ENCODE results near the gene KRTAP12-2.
"Not testable (repeated sequence)": the region's sequence is repeated elsewhere in the genome, so short reads cannot be mapped to it uniquely, and the experiment has no call there.

Gene KRTAP12-2

DNA sequence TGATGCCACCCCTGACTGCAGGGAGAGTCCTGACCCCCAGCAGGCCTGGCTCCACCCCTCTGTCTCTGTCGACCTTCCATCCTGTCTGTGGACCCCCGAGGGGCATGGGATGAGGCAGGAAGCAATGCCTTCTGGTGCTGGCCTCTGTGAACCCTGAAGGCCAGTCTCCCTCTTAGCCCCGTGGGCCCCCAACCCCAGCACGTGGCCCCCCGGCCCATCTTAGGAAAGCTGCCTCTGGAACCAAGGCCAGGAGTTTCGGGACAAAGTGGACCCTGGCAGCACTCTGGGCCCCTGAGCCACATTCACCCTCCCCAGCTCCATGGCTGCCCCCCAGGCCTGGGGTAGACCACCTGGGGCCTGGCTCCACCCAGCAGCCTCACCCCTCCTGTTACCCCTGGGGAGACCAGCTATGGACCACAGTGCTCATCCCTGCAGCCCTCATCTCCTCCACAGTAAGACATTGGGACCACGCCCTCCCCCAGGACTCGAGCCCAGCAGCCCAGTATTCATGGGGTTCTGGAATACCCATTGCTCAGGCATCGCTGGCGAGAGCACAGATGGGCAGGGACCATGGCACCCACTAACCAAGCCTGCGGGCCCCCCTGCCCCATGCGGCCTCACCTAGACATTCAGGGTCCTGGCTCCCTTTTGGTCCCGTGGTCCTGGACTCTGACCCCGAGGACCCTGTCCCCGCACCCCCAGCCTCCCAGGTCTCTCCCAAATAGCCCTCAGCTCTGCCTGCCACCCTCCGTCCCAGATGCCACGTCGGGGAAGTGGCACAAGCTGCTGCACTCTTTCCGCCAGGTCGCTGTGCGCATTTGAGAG lies 28.0 kb downstream of the KRTAP12-2 start:
- not testable (repeated sequence) for H4K5ac ChIP-seq (ENCODE audit: low read length); H3K79me2 ChIP-seq (ENCODE audit: control insufficient read depth, insufficient read depth, low read length); H3K9ac ChIP-seq (ENCODE audit: low read length); DNase-seq; H4K8ac ChIP-seq (ENCODE audit: low read depth, low read length); H3K79me1 ChIP-seq (ENCODE audit: low read length); H3K23ac ChIP-seq (ENCODE audit: low read length); H3K4me2 ChIP-seq (ENCODE audit: low read length); H3K27ac ChIP-seq (ENCODE audit: low read depth, low read length); H3K56ac ChIP-seq (ENCODE audit: low read length); H3K4me3 ChIP-seq (ENCODE audit: low read length); H3K18ac ChIP-seq (ENCODE audit: low read length); H3K36me3 ChIP-seq (ENCODE audit: control insufficient read depth, insufficient read depth, low read length); H2BK5ac ChIP-seq (ENCODE audit: low read length); H2AK5ac ChIP-seq (ENCODE audit: low read length); H3K4me1 ChIP-seq (ENCODE audit: control insufficient read depth, low read depth, low read length); H3K27me3 ChIP-seq (ENCODE audit: insufficient read depth, low read length, poor library complexity); H2BK120ac ChIP-seq (ENCODE audit: low read depth, low read length); H2BK15ac ChIP-seq (replicated peaks; ENCODE audit: low read depth); H3K4ac ChIP-seq (ENCODE audit: low read depth, low read length)
- WGBS (ENCODE audit: extremely low coverage, insufficient coverage, low lambda C conversion rate), result no CpG with 5 or more reads among the region's 21 CpGs

DNA sequence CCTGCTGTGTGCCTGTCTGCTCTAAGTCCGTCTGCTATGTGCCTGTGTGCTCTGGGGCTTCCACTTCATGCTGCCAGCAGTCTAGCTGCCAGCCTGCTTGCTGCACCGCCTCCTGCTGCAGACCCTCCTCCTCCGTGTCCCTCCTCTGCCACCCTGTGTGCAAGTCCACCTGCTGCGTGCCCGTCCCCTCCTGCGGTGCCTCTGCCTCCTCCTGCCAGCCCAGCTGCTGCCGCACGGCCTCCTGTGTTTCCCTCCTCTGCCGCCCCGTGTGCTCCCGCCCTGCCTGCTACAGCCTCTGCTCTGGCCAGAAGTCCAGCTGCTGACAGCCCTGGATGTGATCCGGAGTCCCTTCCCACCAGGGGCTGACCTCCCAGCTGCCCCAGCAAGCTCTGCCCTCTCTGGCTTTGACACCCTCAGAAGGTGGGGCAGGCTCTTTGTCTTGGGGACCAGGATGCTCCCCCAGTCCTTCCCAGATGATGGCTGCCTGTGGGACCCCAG lies 28.8 kb downstream of the KRTAP12-2 start:
- H4K5ac ChIP-seq (ENCODE audit: low read length); H3K36me3 ChIP-seq (ENCODE audit: control insufficient read depth, insufficient read depth, low read length); H2BK120ac ChIP-seq (ENCODE audit: low read depth, low read length); H3K56ac ChIP-seq (ENCODE audit: low read length); H2AK5ac ChIP-seq (ENCODE audit: low read length); H3K4ac ChIP-seq (ENCODE audit: low read depth, low read length); H3K79me1 ChIP-seq (ENCODE audit: low read length); H3K4me3 ChIP-seq (ENCODE audit: low read length); H3K9ac ChIP-seq (ENCODE audit: low read length); H3K23ac ChIP-seq (ENCODE audit: low read length); H2BK15ac ChIP-seq (replicated peaks; ENCODE audit: low read depth); H2BK5ac ChIP-seq (ENCODE audit: low read length); H3K4me2 ChIP-seq (ENCODE audit: low read length); H4K8ac ChIP-seq (ENCODE audit: low read depth, low read length); H3K79me2 ChIP-seq (ENCODE audit: control insufficient read depth, insufficient read depth, low read length); H3K18ac ChIP-seq (ENCODE audit: low read length); H3K27ac ChIP-seq (ENCODE audit: low read depth, low read length); H3K4me1 ChIP-seq (ENCODE audit: control insufficient read depth, low read depth, low read length); DNase-seq; H3K27me3 ChIP-seq (ENCODE audit: insufficient read depth, low read length, poor library complexity): not testable (repeated sequence)
- WGBS (ENCODE audit: extremely low coverage, insufficient coverage, low lambda C conversion rate), result no CpG with 5 or more reads among the region's 12 CpGs

DNA sequence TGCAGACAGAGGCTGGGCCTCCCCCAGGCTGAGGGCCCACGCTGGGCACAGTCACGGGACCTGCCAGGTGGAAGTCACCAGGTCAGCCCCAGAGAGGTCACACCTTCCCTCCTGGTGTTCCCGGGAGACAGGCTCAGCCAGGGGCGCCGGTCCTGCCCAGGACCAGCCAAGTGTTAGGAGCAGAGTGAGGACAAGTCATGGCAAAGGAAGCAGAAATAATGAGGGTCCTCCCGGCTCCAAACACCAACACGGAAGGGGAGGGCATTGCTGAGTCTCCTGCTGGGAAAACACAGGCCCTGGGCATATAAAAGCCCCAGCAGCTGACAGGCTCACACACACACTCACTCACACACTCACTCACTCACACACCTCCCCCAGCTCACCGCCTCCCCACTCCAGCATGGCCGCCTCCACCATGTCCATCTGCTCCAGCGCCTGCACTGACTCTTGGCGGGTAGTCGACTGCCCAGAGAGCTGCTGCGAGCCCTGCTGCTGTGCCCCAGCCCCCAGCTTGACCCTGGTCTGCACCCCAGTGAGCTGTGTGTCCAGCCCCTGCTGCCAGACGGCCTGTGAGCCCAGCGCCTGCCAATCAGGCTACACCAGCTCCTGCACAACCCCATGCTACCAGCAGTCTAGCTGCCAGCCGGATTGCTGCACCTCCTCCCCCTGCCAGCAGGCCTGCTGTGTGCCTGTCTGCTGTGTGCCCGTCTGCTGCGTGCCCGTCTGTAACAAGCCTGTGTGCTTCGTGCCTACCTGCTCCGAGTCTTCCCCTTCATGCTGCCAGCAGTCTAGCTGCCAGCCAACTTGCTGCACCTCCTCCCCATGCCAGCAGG lies 29.5 kb downstream of the KRTAP12-2 start, which contains the start of gene KRTAP10-10:
KRTAP10-10 (plus strand) TSS at position 339 of the 833 bp plus-strand sequence; CDS start at position 401, 62 bp downstream.
- Histone ChIP-seq H2BK5ac (ENCODE audit: low read length) (no peak within 1 kb of the TSS), H3K18ac (ENCODE audit: low read length) (no peak within 1 kb of the TSS), H3K4me2 (ENCODE audit: low read length) (no peak within 1 kb of the TSS), H3K27ac (ENCODE audit: low read depth, low read length) (no peak within 1 kb of the TSS), H4K8ac (ENCODE audit: low read depth, low read length) (no peak within 1 kb of the TSS), H3K36me3 (ENCODE audit: control insufficient read depth, insufficient read depth, low read length) (no peaks in the 10 kb centered on the region), H2BK120ac (ENCODE audit: low read depth, low read length) (no peak within 1 kb of the TSS), H3K79me2 (ENCODE audit: control insufficient read depth, insufficient read depth, low read length) (no peaks in the 10 kb centered on the region), H3K9ac (ENCODE audit: low read length) (no peak within 1 kb of the TSS), H3K79me1 (ENCODE audit: low read length) (no peaks in the 10 kb centered on the region), H3K4me1 (ENCODE audit: control insufficient read depth, low read depth, low read length) (no peaks in the 10 kb centered on the region), H2AK5ac (ENCODE audit: low read length) (no peak within 1 kb of the TSS), H3K27me3 (ENCODE audit: insufficient read depth, low read length, poor library complexity) (no peaks in the 10 kb centered on the region), H3K4ac (ENCODE audit: low read depth, low read length) (no peak within 1 kb of the TSS), H2BK15ac (replicated peaks; ENCODE audit: low read depth) (no peak within 1 kb of the TSS), H3K56ac (ENCODE audit: low read length) (no peak within 1 kb of the TSS), H3K4me3 (ENCODE audit: low read length) (no peak within 1 kb of the TSS), H4K5ac (ENCODE audit: low read length) (no peak within 1 kb of the TSS), H3K23ac (ENCODE audit: low read length) (no peak within 1 kb of the TSS)
- no peak for DNase-seq
- no CpG with 5 or more reads among the region's 21 CpGs for WGBS (ENCODE audit: extremely low coverage, insufficient coverage, low lambda C conversion rate)

DNA sequence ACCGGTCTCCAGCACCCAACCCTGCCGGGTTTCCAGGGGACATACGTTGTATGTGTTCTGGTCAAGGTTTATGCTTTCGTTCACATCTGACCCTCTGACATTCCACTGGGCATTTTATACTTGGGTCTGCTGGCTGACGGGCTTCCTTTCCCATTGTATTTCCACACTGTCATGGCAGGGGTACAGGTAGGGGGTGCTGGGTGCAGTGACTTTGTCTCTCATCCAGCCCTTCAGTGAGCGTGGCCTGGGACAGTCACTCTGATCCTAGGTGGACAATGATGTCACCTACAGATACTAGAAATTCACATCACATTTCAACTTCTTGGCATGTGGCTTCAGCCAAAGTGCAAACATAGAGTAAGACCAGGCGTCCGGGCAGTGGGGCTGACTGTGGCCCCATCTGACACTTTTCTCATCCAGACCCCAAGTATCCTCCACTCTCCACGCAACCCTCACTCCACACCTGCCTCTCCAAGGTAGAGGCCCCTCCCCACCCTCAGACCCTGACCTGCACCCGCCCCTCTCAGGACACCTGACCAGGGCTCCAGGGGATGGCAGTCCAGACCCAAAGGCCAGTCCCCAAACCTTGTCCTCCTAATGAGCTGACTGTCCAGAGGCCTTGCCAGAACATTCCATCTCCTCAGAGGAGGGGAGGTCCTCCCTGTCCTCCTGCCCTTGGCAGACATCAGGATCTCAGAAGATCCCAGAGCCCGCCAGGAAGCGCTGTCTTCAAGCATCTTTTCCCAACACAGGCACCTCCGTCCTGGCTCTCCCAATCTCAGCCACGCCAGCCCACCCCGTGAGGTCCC lies 30.3 kb downstream of the KRTAP12-2 start:
- H3K27me3 ChIP-seq (ENCODE audit: insufficient read depth, low read length, poor library complexity), result no peaks in the 10 kb centered on the region
- H3K79me2 ChIP-seq (ENCODE audit: control insufficient read depth, insufficient read depth, low read length), result no peaks in the 10 kb centered on the region
- no peak overlapping the region for H2AK5ac ChIP-seq (ENCODE audit: low read length)
- H3K79me1 ChIP-seq (ENCODE audit: low read length), result no peaks in the 10 kb centered on the region
- H3K23ac ChIP-seq (ENCODE audit: low read length), result no peak overlapping the region
- no peak overlapping the region for H2BK120ac ChIP-seq (ENCODE audit: low read depth, low read length)
- H3K36me3 ChIP-seq (ENCODE audit: control insufficient read depth, insufficient read depth, low read length), result no peaks in the 10 kb centered on the region
- no peak overlapping the region for H3K18ac ChIP-seq (ENCODE audit: low read length)
- H3K4me2 ChIP-seq (ENCODE audit: low read length), result no peak overlapping the region
- H3K56ac ChIP-seq (ENCODE audit: low read length), result no peak overlapping the region
- H3K4ac ChIP-seq (ENCODE audit: low read depth, low read length), result no peak overlapping the region
- no peak overlapping the region for H3K27ac ChIP-seq (ENCODE audit: low read depth, low read length)
- H4K8ac ChIP-seq (ENCODE audit: low read depth, low read length), result no peak overlapping the region
- no peak overlapping the region for H2BK5ac ChIP-seq (ENCODE audit: low read length)
- no peak overlapping the region for H2BK15ac ChIP-seq (replicated peaks; ENCODE audit: low read depth)
- no peak overlapping the region for H4K5ac ChIP-seq (ENCODE audit: low read length)
- H3K4me1 ChIP-seq (ENCODE audit: control insufficient read depth, low read depth, low read length), result no peaks in the 10 kb centered on the region
- WGBS (ENCODE audit: extremely low coverage, insufficient coverage, low lambda C conversion rate), result no CpG with 5 or more reads among the region's 15 CpGs
- DNase-seq, result no peak
- H3K9ac ChIP-seq (ENCODE audit: low read length), result no peak overlapping the region
- no peak overlapping the region for H3K4me3 ChIP-seq (ENCODE audit: low read length)

DNA sequence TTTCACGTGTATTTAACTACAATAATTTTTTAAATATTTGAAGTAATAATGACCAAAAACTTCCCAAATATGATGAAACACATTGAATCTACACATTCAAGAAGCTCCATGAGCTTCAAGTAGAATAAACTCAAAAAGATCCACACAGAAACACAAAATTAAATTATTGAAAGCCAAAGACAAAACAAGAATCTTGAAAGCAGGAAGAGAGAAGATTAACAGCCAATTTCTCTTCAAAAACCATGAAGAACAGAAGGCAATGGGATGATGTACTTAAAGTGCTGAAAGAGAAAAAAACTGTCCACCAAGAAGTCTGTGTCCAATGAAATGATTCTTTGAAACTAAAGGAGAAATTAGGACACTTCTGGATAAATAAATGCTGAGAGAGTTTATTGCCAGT lies 34.7 kb downstream of the KRTAP12-2 start:
- no peak overlapping the region for H2BK15ac ChIP-seq (replicated peaks; ENCODE audit: low read depth)
- no peak overlapping the region for H3K4me3 ChIP-seq (ENCODE audit: low read length)
- H3K9ac ChIP-seq (ENCODE audit: low read length), result no peak overlapping the region
- H3K18ac ChIP-seq (ENCODE audit: low read length), result no peak overlapping the region
- no peaks in the 10 kb centered on the region for H3K4me1 ChIP-seq (ENCODE audit: control insufficient read depth, low read depth, low read length)
- DNase-seq, result no peak
- H4K8ac ChIP-seq (ENCODE audit: low read depth, low read length), result no peak overlapping the region
- no peak overlapping the region for H3K27ac ChIP-seq (ENCODE audit: low read depth, low read length)
- no peak overlapping the region for H2AK5ac ChIP-seq (ENCODE audit: low read length)
- no peak overlapping the region for H3K23ac ChIP-seq (ENCODE audit: low read length)
- no peaks in the 10 kb centered on the region for H3K27me3 ChIP-seq (ENCODE audit: insufficient read depth, low read length, poor library complexity)
- no peaks in the 10 kb centered on the region for H3K79me1 ChIP-seq (ENCODE audit: low read length)
- H3K4ac ChIP-seq (ENCODE audit: low read depth, low read length), result no peak overlapping the region
- no peak overlapping the region for H3K56ac ChIP-seq (ENCODE audit: low read length)
- WGBS (ENCODE audit: extremely low coverage, insufficient coverage, low lambda C conversion rate), result no CpG with 5 or more reads among the region's 1 CpG
- H3K79me2 ChIP-seq (ENCODE audit: control insufficient read depth, insufficient read depth, low read length), result no peaks in the 10 kb centered on the region
- H2BK5ac ChIP-seq (ENCODE audit: low read length), result no peak overlapping the region
- no peaks in the 10 kb centered on the region for H3K36me3 ChIP-seq (ENCODE audit: control insufficient read depth, insufficient read depth, low read length)
- H3K4me2 ChIP-seq (ENCODE audit: low read length), result no peak overlapping the region
- no peak overlapping the region for H2BK120ac ChIP-seq (ENCODE audit: low read depth, low read length)
- no peak overlapping the region for H4K5ac ChIP-seq (ENCODE audit: low read length)

Data from mesendoderm (in vitro differentiated cells).